Effector memory CD8-positive, alpha-beta T cell (primary cell): Measurements from ENCODE around the gene MOB3B.

Source experiments
- ATAC-seq: fragments of 150-1000 bp; cut with Tn5 transposase; replicated peaks from 2 replicates; pipeline ENCODE4 v1.10.0; 2021; ENCODE audit warnings: mild to moderate bottlenecking, moderate library complexity
- DNase-seq, 3 experiments: peaks; one replicate each; pipeline ENCODE4 v3.0.0; 2021
- H3K27ac Mint-ChIP-seq, 2 donors: one replicate each; pipeline ENCODE4 v1.8.0; 2022; ENCODE audit warnings: mild to moderate bottlenecking in 2 of 2, mixed read lengths in 2 of 2, moderate library complexity in 2 of 2
- H3K27me3 Mint-ChIP-seq, 2 donors: one replicate each; pipeline ENCODE4 v1.8.0; 2022; ENCODE audit warnings: mixed read lengths in 2 of 2
- H3K36me3 Mint-ChIP-seq: one replicate; pipeline ENCODE4 v1.8.0; 2022; ENCODE audit warnings: mild to moderate bottlenecking, moderate library complexity, mixed read lengths; ENCODE audit not compliant: insufficient read depth
- H3K4me1 Mint-ChIP-seq, 2 donors: one replicate each; pipeline ENCODE4 v1.8.0; 2022; ENCODE audit warnings: low read depth in 2 of 2, mixed read lengths in 2 of 2
- H3K4me3 Mint-ChIP-seq, 2 donors: one replicate each; pipeline ENCODE4 v1.8.0; 2022; ENCODE audit warnings: mild to moderate bottlenecking in 2 of 2, mixed read lengths in 2 of 2, moderate library complexity in 2 of 2
- H3K9me3 Mint-ChIP-seq, 2 donors: one replicate each; pipeline ENCODE4 v1.8.0; 2022; ENCODE audit warnings: mixed read lengths in 2 of 2

The MOB3B gene

DNA sequence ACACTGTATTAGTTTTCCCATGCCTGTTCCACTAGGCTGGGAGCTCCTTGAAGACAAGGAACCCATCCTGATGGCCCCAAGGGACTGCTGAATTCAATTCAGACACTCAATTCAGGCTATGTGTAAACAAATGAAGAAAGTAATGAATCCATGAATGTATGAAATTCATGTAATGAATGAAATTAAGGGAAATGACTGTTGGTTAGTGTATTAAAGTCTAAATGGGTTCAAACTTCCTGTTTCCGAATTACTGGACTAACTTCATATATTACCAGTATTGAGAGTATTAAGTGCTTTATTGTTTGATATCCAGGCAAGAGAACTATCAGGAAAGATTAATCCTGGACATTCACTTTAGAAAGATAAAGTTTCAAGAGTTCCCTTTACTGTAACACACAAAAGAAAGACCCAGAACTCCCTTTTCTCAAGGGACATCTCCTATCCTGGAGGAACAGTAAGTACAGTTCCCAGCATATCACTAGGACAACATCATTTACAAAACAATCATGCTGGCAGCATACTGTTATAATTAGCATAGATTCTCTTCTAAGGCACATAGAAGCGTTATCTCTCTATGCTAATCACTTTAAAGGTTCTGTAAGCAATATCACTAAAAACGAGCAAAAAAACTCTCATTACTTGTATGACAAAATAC, 34.0 kb downstream of the MOB3B start:
- no peak overlapping the region for H3K4me3 Mint-ChIP-seq
- ATAC-seq (no peak), DNase-seq (no peak)
- no peaks in the 10 kb centered on the region for H3K9me3 Mint-ChIP-seq
- H3K27me3 Mint-ChIP-seq = peaks cover 0 to 12% of the 10 kb centered on the region in 2 donors
- no peaks in the 10 kb centered on the region for H3K4me1 Mint-ChIP-seq
- no peaks in the 10 kb centered on the region for H3K36me3 Mint-ChIP-seq
- H3K27ac Mint-ChIP-seq = no peak overlapping the region

DNA sequence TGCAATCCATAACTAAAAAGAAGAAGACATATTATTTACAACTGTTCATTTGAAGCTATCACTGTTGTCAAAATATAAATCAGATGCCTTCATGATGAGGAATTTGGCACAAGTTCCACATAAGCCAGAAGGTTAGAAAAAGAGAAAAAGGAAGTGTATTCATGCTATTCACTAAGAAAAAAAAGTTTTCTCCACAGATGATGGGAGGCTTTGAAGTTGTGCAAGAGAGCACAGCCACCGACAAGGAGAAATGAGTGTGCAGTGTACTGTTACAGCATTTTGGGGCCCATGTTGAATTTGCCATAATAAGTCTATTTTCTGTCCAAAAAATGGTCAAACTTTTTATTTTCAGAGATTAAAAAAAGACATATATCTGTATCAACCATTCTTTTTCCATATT, 38.5 kb downstream of the MOB3B start:
- no peak for DNase-seq
- Mint-ChIP-seq H3K36me3 (no peaks in the 10 kb centered on the region), H3K27ac (no peak overlapping the region), H3K4me1 (peaks cover 0 to 2% of the 10 kb centered on the region in 2 donors), H3K9me3 (no peaks in the 10 kb centered on the region), H3K4me3 (no peak overlapping the region), H3K27me3 (peaks cover 0 to 6% of the 10 kb centered on the region in 2 donors)
- ATAC-seq = no peak

DNA sequence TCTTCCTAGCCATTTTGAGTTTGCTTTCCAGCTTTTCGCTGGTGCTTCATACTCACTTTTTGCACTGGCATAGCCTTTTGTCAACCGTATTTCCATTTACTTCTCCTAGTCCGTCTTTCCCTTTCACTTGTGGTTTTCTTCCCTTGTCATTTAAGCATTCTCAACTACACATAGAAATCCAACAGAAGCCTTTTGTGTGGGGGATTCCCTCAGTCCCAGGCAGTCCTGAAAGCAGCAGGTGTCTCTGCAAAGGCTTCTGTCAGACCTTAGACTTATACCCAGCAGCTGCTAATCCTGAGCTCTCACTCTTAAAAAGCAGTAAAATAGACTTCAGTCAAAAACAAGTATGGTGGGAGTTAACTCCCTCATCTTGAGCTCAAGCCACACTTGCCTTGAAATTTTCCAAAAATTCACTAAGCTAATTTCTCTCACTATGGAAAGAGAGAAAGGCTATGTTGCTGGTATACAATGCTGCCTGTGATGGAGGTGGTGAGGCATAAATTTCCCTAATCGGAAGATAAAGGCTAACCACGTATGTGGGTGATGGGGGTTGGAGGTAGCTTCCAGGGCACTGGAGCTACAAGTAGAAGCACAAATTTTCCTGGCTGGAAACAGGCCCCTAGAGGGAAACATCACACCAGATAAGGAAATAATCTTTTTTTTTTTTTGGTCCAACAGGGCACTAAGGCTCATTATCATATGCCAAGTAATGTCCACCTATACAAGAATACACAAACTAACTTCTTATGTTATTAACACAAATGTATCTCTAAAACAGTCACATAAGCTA, 40.3 kb downstream of the MOB3B start:
- Mint-ChIP-seq H3K36me3 (no peaks in the 10 kb centered on the region), H3K4me1 (peaks cover 6 to 18% of the 10 kb centered on the region in 2 donors), H3K27me3 (peaks cover 0 to 2% of the 10 kb centered on the region in 2 donors), H3K4me3 (no peak overlapping the region), H3K9me3 (no peaks in the 10 kb centered on the region), H3K27ac (no peak overlapping the region)
- ATAC-seq = no peak
- DNase-seq = no peak

DNA sequence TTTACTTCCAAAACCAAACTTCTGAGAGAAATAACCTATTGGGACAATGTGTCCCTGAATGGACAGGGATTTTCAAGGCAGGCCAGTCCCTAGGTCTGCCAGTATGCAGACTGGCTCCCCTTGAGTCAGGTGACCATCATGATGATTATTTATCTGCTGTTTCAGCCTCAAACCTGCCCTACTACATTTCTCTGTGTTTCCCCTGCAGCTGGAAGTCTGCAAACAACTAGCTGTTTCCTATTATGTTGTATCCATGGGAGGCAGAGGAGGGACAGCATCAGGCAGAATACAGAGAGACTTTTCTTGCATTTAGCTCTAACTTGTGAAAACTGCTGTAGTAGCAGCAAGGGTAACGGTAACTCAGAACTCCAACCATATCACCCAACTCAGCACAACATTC, 41.7 kb downstream of the MOB3B start:
- Mint-ChIP-seq H3K4me1 (peaks cover 6 to 18% of the 10 kb centered on the region in 2 donors), H3K9me3 (no peaks in the 10 kb centered on the region), H3K4me3 (no peak overlapping the region), H3K36me3 (no peaks in the 10 kb centered on the region), H3K27ac (no peak overlapping the region), H3K27me3 (no peaks in the 10 kb centered on the region)
- ATAC-seq = no peak
- DNase-seq = no peak

DNA sequence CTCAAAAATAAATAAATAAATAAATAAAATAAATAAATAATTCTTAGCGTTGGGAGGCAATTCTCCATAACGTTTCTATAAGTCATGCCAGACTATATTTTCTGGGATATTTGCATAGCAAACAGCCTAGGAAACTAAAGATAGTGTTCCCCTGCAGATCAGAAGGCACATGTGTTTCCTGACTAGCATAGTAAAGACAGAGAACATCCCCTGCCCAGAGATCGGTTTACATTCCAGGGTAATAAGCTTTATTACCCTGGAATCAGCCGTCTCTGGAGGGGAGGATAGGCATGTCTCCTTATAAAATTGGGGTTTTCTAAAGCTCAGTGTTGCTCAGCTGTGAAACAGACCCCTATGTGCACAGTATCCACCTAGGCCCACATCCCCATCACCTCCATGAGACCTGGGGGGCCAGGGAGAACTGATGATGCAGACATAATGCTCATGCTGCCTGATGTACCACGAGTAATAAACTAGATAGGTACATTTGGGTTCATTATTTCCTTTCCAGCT, 42.4 kb downstream of the MOB3B start:
- no peak for DNase-seq
- Mint-ChIP-seq H3K36me3 (no peaks in the 10 kb centered on the region), H3K27ac (no peak overlapping the region), H3K9me3 (no peaks in the 10 kb centered on the region), H3K4me1 (peaks cover 6 to 18% of the 10 kb centered on the region in 2 donors), H3K4me3 (no peak overlapping the region), H3K27me3 (no peaks in the 10 kb centered on the region)
- ATAC-seq = no peak

DNA sequence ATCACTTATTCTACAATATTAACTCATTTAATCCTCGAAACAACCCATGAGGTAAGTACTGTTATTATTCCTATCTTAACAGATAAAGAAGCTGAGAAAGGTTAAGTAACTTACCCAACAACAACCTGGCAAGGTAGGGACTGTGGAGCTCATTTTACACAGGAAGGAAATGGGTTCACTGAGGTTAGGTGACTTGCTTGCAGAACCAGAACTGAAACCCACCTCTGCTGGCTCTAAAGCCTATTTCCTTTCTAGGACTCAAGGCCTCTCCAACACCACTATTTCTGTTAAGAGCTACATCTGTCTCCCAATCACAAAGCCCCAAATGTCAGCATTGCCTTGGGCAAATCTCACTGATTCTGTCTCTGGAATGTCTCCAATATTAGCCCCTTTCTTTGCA, 44.5 kb downstream of the MOB3B start:
- DNase-seq = no peak
- H3K4me3 Mint-ChIP-seq = no peak overlapping the region
- peaks cover 6 to 18% of the 10 kb centered on the region in 2 donors for H3K4me1 Mint-ChIP-seq
- H3K27ac Mint-ChIP-seq = peak overlapping the region in 1 of 2 donors; percentile 9
- peak; percentile 73 for ATAC-seq
- no peaks in the 10 kb centered on the region for H3K9me3 Mint-ChIP-seq
- no peaks in the 10 kb centered on the region for H3K27me3 Mint-ChIP-seq
- H3K36me3 Mint-ChIP-seq = no peaks in the 10 kb centered on the region

DNA sequence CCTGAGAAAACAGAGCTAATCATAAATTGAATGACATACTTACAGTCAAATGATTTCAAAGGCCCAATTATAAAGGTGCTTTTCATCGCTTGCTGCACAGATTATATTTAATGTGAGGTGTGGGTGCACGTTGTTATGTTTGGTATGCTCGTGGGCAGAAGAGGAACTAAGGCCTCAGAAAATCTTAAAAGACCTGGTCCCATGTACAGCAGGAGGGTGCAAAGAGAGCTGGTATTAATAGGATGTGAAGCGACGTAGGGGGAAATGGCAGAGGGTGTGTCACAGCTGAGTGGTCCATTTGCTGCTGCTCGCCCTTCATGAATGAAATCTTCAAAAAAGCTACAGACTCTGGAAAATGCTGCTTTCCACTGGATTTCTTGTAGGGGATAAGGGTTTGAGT, 46.0 kb downstream of the MOB3B start:
- no peak for DNase-seq
- H3K4me1 Mint-ChIP-seq = peaks cover 6 to 16% of the 10 kb centered on the region in 2 donors

DNA sequence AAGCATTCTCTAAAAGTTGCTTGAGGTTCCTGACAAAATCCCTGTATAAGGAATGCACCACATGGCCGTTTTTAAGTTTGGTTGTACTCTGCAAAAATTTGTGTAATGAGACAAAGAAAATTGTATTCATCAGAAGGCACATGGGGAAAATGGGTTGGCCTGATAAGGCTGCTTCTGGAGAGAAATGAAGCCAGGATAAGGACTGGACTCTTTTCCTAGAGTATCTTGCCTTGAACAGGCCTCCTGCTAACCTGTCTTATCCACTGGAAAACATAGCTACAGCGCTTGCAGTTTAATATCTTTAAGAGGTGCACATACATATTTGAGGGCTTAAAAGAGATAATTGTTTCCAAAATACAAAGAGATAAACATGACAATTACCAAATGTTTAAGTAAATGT, 46.9 kb downstream of the MOB3B start:
- H3K9me3 Mint-ChIP-seq = peaks cover 0 to 5% of the 10 kb centered on the region in 2 donors
- no peak overlapping the region for H3K27ac Mint-ChIP-seq
- ATAC-seq (no peak), DNase-seq (no peak)
- peaks cover 6 to 16% of the 10 kb centered on the region in 2 donors for H3K4me1 Mint-ChIP-seq
- H3K4me3 Mint-ChIP-seq = no peak overlapping the region
- H3K36me3 Mint-ChIP-seq = no peaks in the 10 kb centered on the region
- no peaks in the 10 kb centered on the region for H3K27me3 Mint-ChIP-seq

More for the DNA sequence above, 46.0 kb downstream of the MOB3B start:
- no peak for ATAC-seq
- H3K36me3 Mint-ChIP-seq = no peaks in the 10 kb centered on the region
- H3K27ac Mint-ChIP-seq = peak overlapping the region in 1 of 2 donors; percentile 56
- H3K27me3 Mint-ChIP-seq = no peaks in the 10 kb centered on the region
- H3K9me3 Mint-ChIP-seq = no peaks in the 10 kb centered on the region
- no peak overlapping the region for H3K4me3 Mint-ChIP-seq

DNA sequence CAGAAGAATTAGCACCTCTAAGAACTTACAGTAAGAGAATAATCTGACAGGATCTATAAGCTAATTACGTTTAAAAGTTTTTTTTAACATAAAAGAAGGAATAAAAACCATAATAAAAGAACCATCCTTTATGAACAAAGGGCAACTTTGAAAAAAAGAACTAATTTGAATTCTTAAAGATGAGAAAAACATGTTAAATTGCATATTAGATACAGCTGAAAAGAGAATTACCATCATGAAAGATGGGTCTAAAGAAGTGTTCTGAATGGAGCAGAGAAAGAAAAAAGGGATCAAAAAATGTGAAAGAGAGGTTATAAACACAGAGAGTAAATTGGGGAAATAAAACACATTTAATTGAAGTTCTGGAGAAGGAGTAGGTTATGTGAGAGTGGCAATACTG, 51.3 kb downstream of the MOB3B start:
- Mint-ChIP-seq H3K4me1 (no peaks in the 10 kb centered on the region), H3K36me3 (no peaks in the 10 kb centered on the region), H3K27me3 (no peaks in the 10 kb centered on the region), H3K9me3 (peaks cover 0 to 5% of the 10 kb centered on the region in 2 donors), H3K27ac (no peak overlapping the region), H3K4me3 (no peak overlapping the region)
- DNase-seq (no peak), ATAC-seq (no peak)

DNA sequence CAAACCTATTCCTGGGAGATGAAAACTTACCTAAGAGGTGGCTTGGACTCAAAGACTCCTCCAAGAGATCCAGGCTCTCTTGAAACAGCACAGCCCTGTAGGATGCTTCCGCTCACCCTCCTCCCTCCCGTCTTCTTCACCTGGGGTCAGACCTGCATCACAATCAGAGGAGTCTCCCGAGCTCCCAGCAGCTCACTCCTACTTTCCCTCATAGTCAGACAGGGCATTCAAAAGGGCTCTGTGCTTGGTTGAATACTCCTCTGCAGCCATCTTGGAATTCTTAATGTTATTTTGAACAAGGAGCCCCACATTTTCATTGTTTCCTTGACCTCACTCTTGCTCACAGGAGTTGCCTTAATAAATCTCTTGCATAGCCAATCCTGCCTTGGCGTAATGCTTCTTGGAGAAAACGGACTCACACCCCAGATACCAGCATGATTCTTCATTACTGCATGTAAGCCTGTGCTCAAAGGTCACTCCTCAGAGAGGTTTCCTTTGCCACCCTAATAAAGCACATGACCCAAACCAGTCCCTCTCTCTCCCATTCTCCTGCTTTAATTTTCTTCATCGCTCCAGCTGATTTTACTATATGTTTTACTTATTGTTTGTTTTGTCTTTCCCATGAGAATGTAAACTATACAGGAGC, 52.6 kb downstream of the MOB3B start:
- no peak for DNase-seq
- ATAC-seq = no peak
- Mint-ChIP-seq H3K9me3 (peaks cover 0 to 5% of the 10 kb centered on the region in 2 donors), H3K4me3 (no peak overlapping the region), H3K27ac (no peak overlapping the region), H3K27me3 (no peaks in the 10 kb centered on the region), H3K4me1 (no peaks in the 10 kb centered on the region), H3K36me3 (no peaks in the 10 kb centered on the region)

DNA sequence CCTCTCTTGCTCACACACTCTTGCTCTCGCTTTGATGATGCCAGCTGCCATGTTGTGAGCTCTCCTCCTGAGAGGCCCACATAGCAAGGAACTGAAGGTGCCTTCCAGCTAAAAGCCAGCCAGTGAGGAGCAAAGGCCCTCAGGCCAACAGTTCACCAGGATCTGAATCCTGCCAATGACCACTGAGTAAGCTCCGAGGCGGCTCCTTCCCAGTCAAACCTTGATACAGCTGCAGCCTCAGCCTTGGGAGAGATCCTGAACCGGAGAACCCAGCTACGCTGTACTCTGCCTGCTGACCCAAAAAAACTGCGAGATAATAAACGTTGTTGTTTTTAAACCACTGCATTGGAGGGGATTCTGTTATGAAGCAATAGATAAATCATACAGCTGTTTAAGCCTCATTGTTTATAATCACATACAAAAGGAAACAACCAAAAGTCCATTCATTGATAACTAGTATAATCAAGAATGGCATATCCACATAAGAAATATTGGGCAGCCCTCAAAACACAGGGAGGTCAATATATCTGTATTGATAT, 54.5 kb downstream of the MOB3B start:
- Mint-ChIP-seq H3K4me3 (no peak overlapping the region), H3K4me1 (no peaks in the 10 kb centered on the region), H3K27me3 (peaks cover 5 to 11% of the 10 kb centered on the region in 2 donors)

DNA sequence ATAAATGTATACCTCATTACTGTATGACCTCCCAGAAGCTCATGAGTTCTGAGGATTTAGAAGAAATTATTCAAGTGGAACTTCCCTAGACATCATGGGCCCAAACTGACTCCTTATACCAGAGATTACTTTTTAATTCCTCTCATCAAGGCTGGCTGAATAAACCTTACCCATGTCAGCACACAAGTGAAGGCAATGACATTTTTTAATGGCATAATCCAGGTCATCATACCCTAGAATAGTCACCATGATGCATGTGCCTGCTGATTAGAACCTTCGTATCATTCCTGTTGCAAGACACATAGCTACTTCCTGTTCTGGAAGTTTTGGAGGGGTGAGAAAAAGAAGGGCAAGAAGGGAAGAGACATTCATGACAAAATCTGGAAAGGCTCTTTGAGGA, 55.3 kb downstream of the MOB3B start:
- H3K4me1 Mint-ChIP-seq = no peaks in the 10 kb centered on the region
- DNase-seq (no peak), ATAC-seq (no peak)
- no peak overlapping the region for H3K27ac Mint-ChIP-seq
- H3K36me3 Mint-ChIP-seq = no peaks in the 10 kb centered on the region
- peaks cover 5 to 11% of the 10 kb centered on the region in 2 donors for H3K27me3 Mint-ChIP-seq
- H3K4me3 Mint-ChIP-seq = no peak overlapping the region
- peaks cover 0 to 5% of the 10 kb centered on the region in 2 donors for H3K9me3 Mint-ChIP-seq

More for the DNA sequence above, 54.5 kb downstream of the MOB3B start:
- H3K9me3 Mint-ChIP-seq = peaks cover 0 to 5% of the 10 kb centered on the region in 2 donors
- DNase-seq (no peak), ATAC-seq (no peak)
- H3K27ac Mint-ChIP-seq = no peak overlapping the region
- no peaks in the 10 kb centered on the region for H3K36me3 Mint-ChIP-seq

DNA sequence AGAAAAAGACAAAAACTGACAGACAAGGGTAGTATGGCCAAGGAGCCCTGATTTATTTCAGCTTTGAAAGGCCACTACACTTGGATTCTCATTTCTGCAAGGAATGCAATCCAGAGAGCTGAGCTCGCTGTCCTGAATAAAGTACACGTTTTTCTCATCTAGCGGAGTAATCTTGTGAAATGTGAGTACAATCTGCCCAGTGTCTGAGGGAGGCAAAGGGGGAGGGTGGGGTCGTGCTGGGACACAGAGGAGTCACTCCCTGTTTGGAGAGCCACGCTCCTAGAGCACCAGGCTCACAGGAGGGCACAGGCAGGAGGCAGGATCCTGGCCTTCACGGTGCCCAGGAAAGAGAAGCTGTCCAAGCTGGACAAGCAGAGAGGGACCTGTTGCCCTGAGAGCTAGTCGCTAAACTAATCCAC, 56.5 kb downstream of the MOB3B start:
- Mint-ChIP-seq H3K36me3 (no peaks in the 10 kb centered on the region), H3K27ac (no peak overlapping the region), H3K27me3 (peaks cover 5 to 11% of the 10 kb centered on the region in 2 donors), H3K9me3 (peaks cover 0 to 2% of the 10 kb centered on the region in 2 donors), H3K4me1 (no peaks in the 10 kb centered on the region), H3K4me3 (no peak overlapping the region)
- DNase-seq (no peak), ATAC-seq (no peak)
